Gastrocnemius medialis (tissue), 4 donors: ENCODE results near the gene MYH13. TPM values are rescaled to one million over a fixed set of nuclear protein-coding genes. Genes with fewer than 3 reads are reported as not detected.

Experiments
- ATAC-seq, 2 donors: fragments of 150-250 bp; one replicate each; pipeline ENCODE4 v1.9.1; 2016
- DNase-seq, 2 donors: peaks; one replicate each; pipeline ENCODE4 v3.0.0-alpha.2; 2019
- H3K27ac ChIP-seq, 4 donors: fragments of 200-600 bp; sonication (generic); 1 replicate in 1 of 4; 2 replicates in 3 of 4; pipeline ENCODE4 v1.5.1; 2016 to 2018; ENCODE audit warnings: mild to moderate bottlenecking in 2 of 4, moderate library complexity in 1 of 4
- H3K27me3 ChIP-seq, 3 donors: fragments of 200-600 bp; sonication (generic) in 2 of 3; 1 replicate in 1 of 3; 2 replicates in 2 of 3; pipeline versions ENCODE4 v1.5.1 to v1.6.0; 2016 to 2019; ENCODE audit warnings: mild to moderate bottlenecking in 1 of 3, moderate library complexity in 1 of 3
- H3K36me3 ChIP-seq, 2 donors: fragments of 200-600 bp; sonication (generic) in 1 of 2; one replicate each; pipeline ENCODE4 v1.5.1; 2017 to 2018
- H3K4me1 ChIP-seq, 2 donors: fragments of 200-600 bp; sonication (generic) in 1 of 2; one replicate each; pipeline ENCODE4 v1.5.1; 2016 to 2017; ENCODE audit warnings: mild to moderate bottlenecking in 2 of 2
- H3K4me3 ChIP-seq, 4 donors: fragments of 200-600 bp; sonication (generic) in 3 of 4; 1 replicate in 1 of 4; 2 replicates in 3 of 4; pipeline ENCODE4 v1.5.1; 2016 to 2019; ENCODE audit warnings: mild to moderate bottlenecking in 2 of 4
- H3K9me3 ChIP-seq, 3 donors: fragments of 200-600 bp; sonication (generic) in 2 of 3; 1 replicate in 1 of 3; 2 replicates in 2 of 3; pipeline ENCODE4 v1.5.1; 2016 to 2019
- CTCF ChIP-seq, 5 experiments: fragments of 450-650 bp in 3 of 5; fragments of 200-600 bp in 2 of 5; sonication (generic) in 2 of 5; IDR thresholded peaks in 4 of 5; conservative IDR thresholded peaks in 1 of 5; 1 replicate in 4 of 5; 2 replicates in 1 of 5; pipeline ENCODE4 v1.5.1; 2016 to 2019; ENCODE audit warnings: antibody characterized with exemption in 5 of 5, mild to moderate bottlenecking in 3 of 5, moderate library complexity in 3 of 5
- POLR2A ChIP-seq, 2 donors: fragments of 450-650 bp; IDR thresholded peaks; one replicate each; pipeline ENCODE4 v1.6.1; 2017; ENCODE audit warnings: antibody characterized with exemption in 2 of 2, mild to moderate bottlenecking in 2 of 2, moderate library complexity in 2 of 2
- in situ Hi-C, 4 donors: fragments of 200-750 bp; cut with MboI; loops; one replicate each; pipeline versions ENCODE4 v1.15.0 to v1.8.0; 2017; ENCODE audit warnings: low sequenced_read_pairs in 4 of 4
- intact Hi-C: fragments of 100-400 bp; cut with DNase I; formaldehyde crosslinking; loops from one replicate; pipeline ENCODE4 v1.15.1; 2023; ENCODE audit warnings: low total_unique reads
- total RNA-seq, 4 donors: library from RNA; depleted of rRNA; stranded (reverse); fragments of >200 nt; gene quantifications; one replicate each; pipeline versions ENCODE4 v1.1.0 to v1.2.3, GENCODE V29; 2016

MYH13 gene
- total RNA-seq, 4 donors from 2014 or later, result not detected

DNA sequence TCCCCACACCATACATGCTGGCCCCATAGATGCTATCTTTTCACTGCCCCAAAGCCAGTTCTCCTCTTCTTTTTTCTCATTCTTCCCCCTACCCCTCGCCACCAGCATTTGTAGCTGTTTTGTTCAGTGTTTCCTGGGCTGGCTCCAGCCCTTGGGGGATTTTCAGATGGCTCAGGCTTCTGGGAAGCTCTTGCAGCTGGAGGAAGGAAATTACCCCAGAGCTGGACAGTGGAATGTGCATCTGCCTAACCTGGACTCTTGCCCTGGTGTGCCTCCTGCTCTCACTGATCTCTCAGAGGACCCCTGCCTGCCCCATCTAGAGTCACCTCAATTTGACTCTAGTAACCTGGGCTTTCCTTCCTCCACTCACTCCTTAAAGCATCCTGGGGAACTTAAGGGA is 82.8 kb downstream of the MYH13 start:
- Histone ChIP-seq H3K4me1 (no peaks in the 10 kb centered on the region), H3K36me3 (no peaks in the 10 kb centered on the region), H3K27me3 (peaks cover 0 to 3% (median 0%) of the 10 kb centered on the region in 3 donors), H3K9me3 (no peaks in the 10 kb centered on the region), H3K4me3 (no peak overlapping the region), H3K27ac (no peak overlapping the region)
- intact Hi-C loops (no loop called here), in situ Hi-C loops (no loop called here)
- TF ChIP-seq POLR2A (IDR thresholded peaks at IDR 0.05) (no peak), CTCF (IDR thresholded peaks at IDR 0.05 in 4 of 5, conservative IDR thresholded peaks at IDR 0.05 in 1 of 5) (no peak)
- ATAC-seq, result peak in 1 of 2 donors; percentile 58
- peak in 1 of 2 donors; percentile 32 for DNase-seq

DNA sequence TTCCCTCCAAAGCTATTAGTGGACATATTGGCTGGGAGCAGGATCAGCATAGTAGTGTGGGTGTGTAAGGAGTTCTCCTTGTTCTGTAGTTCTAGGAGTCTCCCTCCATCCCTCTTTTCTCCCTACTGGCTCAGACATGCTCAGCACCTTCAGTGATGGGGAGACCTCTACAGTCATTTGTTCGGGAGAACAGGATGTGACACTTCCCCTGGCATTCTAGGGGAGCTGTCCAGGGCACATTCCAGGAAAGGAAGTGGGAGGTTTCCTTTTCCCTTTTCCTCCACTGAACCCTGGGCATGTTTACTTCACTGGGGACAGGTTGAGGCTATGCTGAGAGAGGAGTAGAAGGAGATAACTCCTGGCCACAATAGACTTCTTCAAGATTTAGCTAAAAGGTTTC is 86.5 kb downstream of the MYH13 start:
- H3K36me3 ChIP-seq, result no peaks in the 10 kb centered on the region
- H3K9me3 ChIP-seq, result no peaks in the 10 kb centered on the region
- DNase-seq, result no peak
- H3K27ac ChIP-seq, result no peak overlapping the region
- intact Hi-C loops (no loop called here), in situ Hi-C loops (no loop called here)
- peaks cover 0 to 3% (median 0%) of the 10 kb centered on the region in 3 donors for H3K27me3 ChIP-seq
- H3K4me1 ChIP-seq, result no peaks in the 10 kb centered on the region
- TF ChIP-seq POLR2A (IDR thresholded peaks at IDR 0.05) (no peak), CTCF (IDR thresholded peaks at IDR 0.05 in 4 of 5, conservative IDR thresholded peaks at IDR 0.05 in 1 of 5) (no peak)
- no peak for ATAC-seq
- H3K4me3 ChIP-seq, result no peak overlapping the region

DNA sequence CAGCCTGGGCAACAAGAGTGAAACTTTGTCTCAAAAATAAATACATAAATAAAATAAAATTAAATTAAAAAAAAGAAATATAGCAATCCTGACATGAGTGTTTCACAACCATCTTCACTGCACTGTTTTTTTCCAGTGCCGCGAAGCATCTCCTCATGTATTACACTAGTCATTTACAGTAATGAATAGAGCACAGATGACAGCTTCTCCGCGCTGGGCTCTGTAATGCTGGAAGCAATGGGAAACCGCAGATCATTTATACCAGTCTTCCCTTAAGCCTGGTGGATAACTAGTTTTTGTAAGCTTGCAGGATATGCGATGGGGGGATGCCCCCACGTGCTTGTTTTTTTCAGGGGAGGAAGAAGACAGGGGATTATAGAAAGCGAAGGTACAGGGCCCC is 86.9 kb downstream of the MYH13 start:
- Histone ChIP-seq H3K36me3 (no peaks in the 10 kb centered on the region), H3K4me3 (no peak overlapping the region), H3K27ac (no peak overlapping the region), H3K27me3 (peaks cover 0 to 1% (median 0%) of the 10 kb centered on the region in 3 donors), H3K4me1 (no peaks in the 10 kb centered on the region), H3K9me3 (no peaks in the 10 kb centered on the region)
- intact Hi-C loops, result no loop called here
- TF ChIP-seq CTCF (IDR thresholded peaks at IDR 0.05 in 4 of 5, conservative IDR thresholded peaks at IDR 0.05 in 1 of 5) (no peak), POLR2A (IDR thresholded peaks at IDR 0.05) (no peak)
- ATAC-seq (no peak), DNase-seq (no peak)
- in situ Hi-C loops, result no loop called here

- Histone ChIP-seq H3K4me1 (no peaks in the 10 kb centered on the region), H3K36me3 (no peaks in the 10 kb centered on the region), H3K27me3 (no peaks in the 10 kb centered on the region), H3K4me3 (no peak overlapping the region), H3K9me3 (no peaks in the 10 kb centered on the region), H3K27ac (no peak overlapping the region)
- intact Hi-C loops (no loop called here), in situ Hi-C loops (no loop called here)
- DNase-seq (no peak), ATAC-seq (no peak)
- TF ChIP-seq POLR2A (IDR thresholded peaks at IDR 0.05) (no peak), CTCF (IDR thresholded peaks at IDR 0.05 in 4 of 5, conservative IDR thresholded peaks at IDR 0.05 in 1 of 5) (no peak)
Measured at GRCh38 chr17:10280068-10280467, 92.7 kb downstream of the MYH13 start.

DNA sequence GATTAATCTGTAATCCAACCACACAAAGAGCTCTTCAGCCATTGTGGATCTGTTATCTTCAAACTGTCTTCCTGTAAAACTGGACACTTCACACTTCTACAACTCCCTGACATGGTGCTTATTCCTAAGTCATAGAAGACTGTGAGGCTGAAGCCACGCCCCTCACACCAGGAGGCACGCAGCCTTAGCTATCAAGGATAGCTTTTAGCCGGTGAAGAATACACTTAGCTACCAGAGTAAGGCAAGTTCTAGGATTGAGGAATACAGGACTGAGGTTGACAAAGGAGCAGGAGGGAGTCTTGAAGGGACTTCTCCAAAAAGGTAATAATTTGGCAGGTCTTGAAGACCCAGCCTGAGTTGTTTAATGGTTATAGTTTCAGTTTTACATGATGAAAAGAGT is 94.6 kb downstream of the MYH13 start:
- no peak for ATAC-seq
- Histone ChIP-seq H3K27me3 (no peaks in the 10 kb centered on the region), H3K4me1 (no peaks in the 10 kb centered on the region), H3K27ac (no peak overlapping the region), H3K36me3 (no peaks in the 10 kb centered on the region), H3K9me3 (no peaks in the 10 kb centered on the region), H3K4me3 (peak overlapping the region in 1 of 4 donors; percentile 28)
- intact Hi-C loops (no loop called here), in situ Hi-C loops (no loop called here)
- DNase-seq, result no peak
- TF ChIP-seq CTCF (IDR thresholded peaks at IDR 0.05 in 4 of 5, conservative IDR thresholded peaks at IDR 0.05 in 1 of 5) (no peak), POLR2A (IDR thresholded peaks at IDR 0.05) (no peak)
